HepG2 (cell line): Measurements from ENCODE around the gene RRP12. TPM values are rescaled to one million over a fixed set of nuclear protein-coding genes. Genes with fewer than 3 reads are reported as not detected.

Source experiments
- ATF7-NPFF ChIP-seq: sonication (generic); formaldehyde crosslinking; IDR thresholded peaks from 2 replicates; pipeline ENCODE4 v1.8.1; 2023; ENCODE audit warnings: mild to moderate bottlenecking, low read depth, missing genetic modification reagents, moderate library complexity
- BATF2 ChIP-seq: sonication (generic); formaldehyde crosslinking; IDR thresholded peaks from 2 replicates; pipeline ENCODE4 v1.8.0; 2022; ENCODE audit warnings: mild to moderate bottlenecking, missing genetic modification reagents, moderate library complexity
- CBX2 ChIP-seq, 2 experiments: fragments of 200-600 bp in 1 of 2; sonication (generic); formaldehyde crosslinking in 1 of 2; IDR thresholded peaks; 2 replicates each; pipeline versions ENCODE4 v1.7.0 to v1.8.1; 2018 to 2022; ENCODE audit warnings: low read depth in 2 of 2, low read length in 1 of 2, mild to moderate bottlenecking in 1 of 2, missing genetic modification reagents in 1 of 2
- DPF2 ChIP-seq: sonication (generic); formaldehyde crosslinking; IDR thresholded peaks from 2 replicates; pipeline ENCODE4 v1.4.0; 2020; ENCODE audit warnings: mild to moderate bottlenecking, low read depth, missing genetic modification reagents, borderline replicate concordance
- FOSL1 ChIP-seq: sonication (generic); formaldehyde crosslinking; IDR thresholded peaks from 2 replicates; pipeline ENCODE4 v1.9.0; 2021; ENCODE audit warnings: missing genetic modification reagents, borderline replicate concordance
- HNRNPLL ChIP-seq: fragments of 200-400 bp; formaldehyde crosslinking; IDR thresholded peaks from 2 replicates; pipeline ENCODE4 v1.6.1; 2017; ENCODE audit warnings: mild to moderate bottlenecking, low read depth, low read length; ENCODE audit not compliant: poor library complexity, severe bottlenecking
- IRF2 ChIP-seq: IDR thresholded peaks from 2 replicates; pipeline ENCODE4 v1.6.1; 2018; ENCODE audit warnings: missing genetic modification reagents, missing compliant biosample characterization
- MBD4 ChIP-seq: IDR thresholded peaks from 2 replicates; pipeline ENCODE4 v1.6.1; 2012; ENCODE audit warnings: low read length, inconsistent platforms, borderline replicate concordance
- NRL ChIP-seq: sonication (generic); formaldehyde crosslinking; IDR thresholded peaks from 2 replicates; pipeline ENCODE4 v1.5.0; 2020; ENCODE audit warnings: missing genetic modification reagents, mild to moderate bottlenecking, moderate library complexity, borderline replicate concordance
- PAF1 ChIP-seq: IDR thresholded peaks from 2 replicates; pipeline ENCODE4 v1.6.1; 2016; ENCODE audit warnings: missing genetic modification reagents, missing compliant biosample characterization
- RAD51 ChIP-seq: fragments of 450-650 bp; IDR thresholded peaks from 2 replicates; pipeline ENCODE4 v1.6.1; 2016; ENCODE audit warnings: borderline replicate concordance
- RBM22 ChIP-seq: fragments of 200-400 bp; formaldehyde crosslinking; optimal IDR thresholded peaks from 2 replicates; pipeline ENCODE3; 2017; ENCODE audit warnings: mild to moderate bottlenecking, low read length, moderate library complexity
- REL ChIP-seq: sonication (generic); formaldehyde crosslinking; conservative IDR thresholded peaks from 2 replicates; pipeline ENCODE4 v1.8.0; 2022; ENCODE audit warnings: mild to moderate bottlenecking, missing genetic modification reagents, moderate library complexity
- SRY ChIP-seq: sonication (generic); formaldehyde crosslinking; IDR thresholded peaks from 2 replicates; pipeline ENCODE4 v1.8.0; 2022; ENCODE audit warnings: mild to moderate bottlenecking, missing genetic modification reagents
- TMF1 ChIP-seq: sonication (generic); formaldehyde crosslinking; IDR thresholded peaks from 2 replicates; pipeline ENCODE4 v1.8.1; 2022; ENCODE audit warnings: low read depth, missing genetic modification reagents
- U2AF1 ChIP-seq: fragments of 200-400 bp; formaldehyde crosslinking; optimal IDR thresholded peaks from 2 replicates; pipeline ENCODE3; 2017; ENCODE audit warnings: mild to moderate bottlenecking, low read depth, low read length
- XRCC5 ChIP-seq: fragments of 200-400 bp; formaldehyde crosslinking; optimal IDR thresholded peaks from 2 replicates; pipeline ENCODE3; 2017; ENCODE audit warnings: mild to moderate bottlenecking, low read length
- ZBTB21 ChIP-seq: sonication (generic); formaldehyde crosslinking; IDR thresholded peaks from 2 replicates; pipeline ENCODE4 v1.4.0; 2020; ENCODE audit warnings: missing genetic modification reagents
- ZC3H4 ChIP-seq: sonication (generic); formaldehyde crosslinking; IDR thresholded peaks from 2 replicates; pipeline ENCODE4 v1.4.0; 2020; ENCODE audit warnings: missing genetic modification reagents, borderline replicate concordance
- ZFP82 ChIP-seq: sonication (generic); formaldehyde crosslinking; IDR thresholded peaks from 2 replicates; pipeline ENCODE4 v1.5.1; 2020; ENCODE audit warnings: mild to moderate bottlenecking, missing genetic modification reagents, borderline replicate concordance
- ZNF350 ChIP-seq: sonication (generic); formaldehyde crosslinking; IDR thresholded peaks from 2 replicates; pipeline ENCODE4 v1.4.0; 2020; ENCODE audit warnings: mild to moderate bottlenecking, low read depth, missing genetic modification reagents, borderline replicate concordance
- ZNF431 ChIP-seq: sonication (generic); formaldehyde crosslinking; IDR thresholded peaks from 2 replicates; pipeline ENCODE4 v1.9.0; 2022; ENCODE audit warnings: missing genetic modification reagents, low read depth, mild to moderate bottlenecking, borderline replicate concordance
- ZNF549 ChIP-seq: sonication (generic); formaldehyde crosslinking; IDR thresholded peaks from 2 replicates; pipeline ENCODE4 v1.5.0; 2020; ENCODE audit warnings: missing genetic modification reagents
- ZNF879 ChIP-seq: sonication (generic); formaldehyde crosslinking; IDR thresholded peaks from 2 replicates; pipeline ENCODE4 v1.8.1; 2023; ENCODE audit warnings: missing genetic modification reagents
- polyA plus RNA-seq, 8 experiments: library from polyadenylated mRNA; depleted of rRNA in 3 of 8; stranded (reverse) in 7 of 8; unstranded in 1 of 8; fragments of >200 nt; fragmentation: Illumina TruSeq in 4 of 8; extraction: Trizol in 4 of 8; gene quantifications; 2 replicates each; pipeline versions ENCODE4 v1.2.1 to v1.2.3, GENCODE V29; 2011 to 2016; ENCODE audit warnings: low read depth in 4 of 8, missing spikeins in 1 of 8, mixed read lengths in 1 of 8; ENCODE audit not compliant: insufficient read depth in 1 of 8
- total RNA-seq, 5 experiments: library from RNA; depleted of rRNA; stranded (reverse); fragments of >200 nt; fragmentation: Illumina TruSeq; extraction: Trizol; gene quantifications; 2 replicates each; pipeline ENCODE4 v1.2.3, GENCODE V29; 2016; ENCODE audit warnings: low read depth in 1 of 5
- TF ChIP-seq, protein P1 (sequence below): sonication (generic); formaldehyde crosslinking; IDR thresholded peaks from 2 replicates; pipeline ENCODE4 v1.4.0; 2020; ENCODE audit warnings: mild to moderate bottlenecking, missing genetic modification reagents, borderline replicate concordance

Gene RRP12
- total and polyA plus RNA-seq, 2 of the 13 experiments (the other 11 are each of a cell fraction or from before 2014, with no cell fraction given), result 13.2 to 39.4 TPM

- TF ChIP-seq, protein P1, sequence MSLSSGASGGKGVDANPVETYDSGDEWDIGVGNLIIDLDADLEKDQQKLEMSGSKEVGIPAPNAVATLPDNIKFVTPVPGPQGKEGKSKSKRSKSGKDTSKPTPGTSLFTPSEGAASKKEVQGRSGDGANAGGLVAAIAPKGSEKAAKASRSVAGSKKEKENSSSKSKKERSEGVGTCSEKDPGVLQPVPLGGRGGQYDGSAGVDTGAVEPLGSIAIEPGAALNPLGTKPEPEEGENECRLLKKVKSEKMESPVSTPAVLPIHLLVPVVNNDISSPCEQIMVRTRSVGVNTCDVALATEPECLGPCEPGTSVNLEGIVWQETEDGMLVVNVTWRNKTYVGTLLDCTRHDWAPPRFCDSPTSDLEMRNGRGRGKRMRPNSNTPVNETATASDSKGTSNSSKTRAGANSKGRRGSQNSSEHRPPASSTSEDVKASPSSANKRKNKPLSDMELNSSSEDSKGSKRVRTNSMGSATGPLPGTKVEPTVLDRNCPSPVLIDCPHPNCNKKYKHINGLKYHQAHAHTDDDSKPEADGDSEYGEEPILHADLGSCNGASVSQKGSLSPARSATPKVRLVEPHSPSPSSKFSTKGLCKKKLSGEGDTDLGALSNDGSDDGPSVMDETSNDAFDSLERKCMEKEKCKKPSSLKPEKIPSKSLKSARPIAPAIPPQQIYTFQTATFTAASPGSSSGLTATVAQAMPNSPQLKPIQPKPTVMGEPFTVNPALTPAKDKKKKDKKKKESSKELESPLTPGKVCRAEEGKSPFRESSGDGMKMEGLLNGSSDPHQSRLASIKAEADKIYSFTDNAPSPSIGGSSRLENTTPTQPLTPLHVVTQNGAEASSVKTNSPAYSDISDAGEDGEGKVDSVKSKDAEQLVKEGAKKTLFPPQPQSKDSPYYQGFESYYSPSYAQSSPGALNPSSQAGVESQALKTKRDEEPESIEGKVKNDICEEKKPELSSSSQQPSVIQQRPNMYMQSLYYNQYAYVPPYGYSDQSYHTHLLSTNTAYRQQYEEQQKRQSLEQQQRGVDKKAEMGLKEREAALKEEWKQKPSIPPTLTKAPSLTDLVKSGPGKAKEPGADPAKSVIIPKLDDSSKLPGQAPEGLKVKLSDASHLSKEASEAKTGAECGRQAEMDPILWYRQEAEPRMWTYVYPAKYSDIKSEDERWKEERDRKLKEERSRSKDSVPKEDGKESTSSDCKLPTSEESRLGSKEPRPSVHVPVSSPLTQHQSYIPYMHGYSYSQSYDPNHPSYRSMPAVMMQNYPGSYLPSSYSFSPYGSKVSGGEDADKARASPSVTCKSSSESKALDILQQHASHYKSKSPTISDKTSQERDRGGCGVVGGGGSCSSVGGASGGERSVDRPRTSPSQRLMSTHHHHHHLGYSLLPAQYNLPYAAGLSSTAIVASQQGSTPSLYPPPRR (CRISPR knock-in tag), result no peak
- TF ChIP-seq CBX2 (IDR thresholded peaks at IDR 0.05; ENCODE audit: low read depth, low read length) (no peak), CBX2 (CRISPR knock-in tag; IDR thresholded peaks at IDR 0.05; ENCODE audit: low read depth) (no peak), U2AF1 (peak; percentile 12), IRF2 (CRISPR knock-in tag) (no peak), TMF1 (no peak), REL (CRISPR knock-in tag) (no peak), MBD4 (no peak), DPF2 (CRISPR knock-in tag) (no peak), BATF2 (CRISPR knock-in tag) (0 out of 2 replicates have a peak, but pooled peaks have one; percentile 66), NRL (CRISPR knock-in tag) (no peak), ZBTB21 (CRISPR knock-in tag) (no peak), RBM22 (no peak), ZC3H4 (CRISPR knock-in tag) (no peak), ZNF431 (no peak), FOSL1 (CRISPR knock-in tag) (no peak), PAF1 (CRISPR knock-in tag) (no peak), HNRNPLL (no peak), ZNF549 (CRISPR knock-in tag) (no peak), RAD51 (no peak), SRY (CRISPR knock-in tag) (no peak), ZNF350 (CRISPR knock-in tag) (0 out of 2 replicates have a peak, but pooled peaks have one; percentile 11), ZFP82 (CRISPR knock-in tag) (no peak), ATF7-NPFF (CRISPR knock-in tag) (no peak), XRCC5 (peak; percentile 5), ZNF879 (CRISPR knock-in tag) (no peak)
Observed at GRCh38 chr10:97320480-97321031, 80.6 kb downstream of the RRP12 start (continued).
